HG03039 (cell line): Measurements from ENCODE around the gene CYP1B1.
"Not testable (repeated sequence)": the region's sequence is repeated elsewhere in the genome, so short reads cannot be mapped to it uniquely, and the experiment has no call there.

Source experiments
- ATAC-seq: cut with Tn5 transposase; IDR thresholded peaks from one replicate; pipeline ENCODE4 v1.9.1; 2021; ENCODE audit warnings: mild to moderate bottlenecking, moderate library complexity; ENCODE audit not compliant: unreplicated experiment

The CYP1B1 gene

GRCh38 chr2:38099099-38100028 is 23.4 kb upstream of the CYP1B1 start:
- no peak for ATAC-seq

GRCh38 chr2:38098421-38099098 is 22.6 kb upstream of the CYP1B1 start:
- no peak for ATAC-seq

- ATAC-seq, result no peak
These were observed 22.0 kb upstream of the CYP1B1 start for GRCh38 chr2:38097988-38098385.

GRCh38 chr2:38097258-38097987 is 21.5 kb upstream of the CYP1B1 start:
- ATAC-seq, result no peak

- ATAC-seq, result peak; percentile 45
These were observed 20.3 kb upstream of the CYP1B1 start for GRCh38 chr2:38095996-38096861.

- no peak for ATAC-seq
These were observed 19.4 kb upstream of the CYP1B1 start for GRCh38 chr2:38095079-38095995.

- ATAC-seq, result no peak
These were observed 17.7 kb upstream of the CYP1B1 start for GRCh38 chr2:38093527-38094165.

- ATAC-seq, result no peak
These were observed 16.4 kb upstream of the CYP1B1 start for GRCh38 chr2:38092196-38092902.

- no peak for ATAC-seq
These were observed 15.8 kb upstream of the CYP1B1 start for GRCh38 chr2:38091760-38092159.

- ATAC-seq, result no peak
These were observed 15.0 kb upstream of the CYP1B1 start for GRCh38 chr2:38090928-38091327.

- ATAC-seq, result not testable (repeated sequence)
These were observed 14.3 kb upstream of the CYP1B1 start for GRCh38 chr2:38090212-38090611.

GRCh38 chr2:38085998-38086698 is 10.2 kb upstream of the CYP1B1 start:
- ATAC-seq, result not testable (repeated sequence)

GRCh38 chr2:38084556-38084955 is 8.6 kb upstream of the CYP1B1 start:
- not testable (repeated sequence) for ATAC-seq

GRCh38 chr2:38082727-38083126 is 6.8 kb upstream of the CYP1B1 start:
- ATAC-seq, result not testable (repeated sequence)

- no peak for ATAC-seq
These were observed 4.4 kb upstream of the CYP1B1 start for GRCh38 chr2:38080346-38080745.

- ATAC-seq, result no peak
These were observed 3.4 kb upstream of the CYP1B1 start for GRCh38 chr2:38079116-38080052.

GRCh38 chr2:38077431-38077769 is 1.4 kb upstream of the CYP1B1 start:
- no peak for ATAC-seq
